G401.6 (cell line): ENCODE data around the gene PTRHD1.

ENCODE experiments used
- FAIRE-seq: peaks from 2 replicates; lab custom pipeline; 2012; peaks lifted over from hg19 to GRCh38; lab: Jason Lieb, UNC

Gene PTRHD1

GRCh38 chr2:24830351-24830750, 37.2 kb upstream of the PTRHD1 start:
- FAIRE-seq, result no peak

- no peak for FAIRE-seq
Observed at GRCh38 chr2:24828238-24828996, 35.2 kb upstream of the PTRHD1 start.

- peak; percentile 90 for FAIRE-seq
Observed at GRCh38 chr2:24827321-24828237, 34.4 kb upstream of the PTRHD1 start.

- no peak for FAIRE-seq
Observed at GRCh38 chr2:24826773-24827145, 33.6 kb upstream of the PTRHD1 start.

- FAIRE-seq, result no peak
Observed at GRCh38 chr2:24825883-24826772, 32.9 kb upstream of the PTRHD1 start.

GRCh38 chr2:24824966-24825882, 32.0 kb upstream of the PTRHD1 start:
- no peak for FAIRE-seq

- FAIRE-seq, result no peak
Observed at GRCh38 chr2:24824071-24824588, 30.9 kb upstream of the PTRHD1 start.

- no peak for FAIRE-seq
Observed at GRCh38 chr2:24822049-24822706, 29.0 kb upstream of the PTRHD1 start.

GRCh38 chr2:24821433-24821891, 28.3 kb upstream of the PTRHD1 start:
- no peak for FAIRE-seq

- no peak for FAIRE-seq
Observed at GRCh38 chr2:24820598-24821432, 27.6 kb upstream of the PTRHD1 start.

GRCh38 chr2:24820175-24820513, 27.0 kb upstream of the PTRHD1 start:
- no peak for FAIRE-seq

- FAIRE-seq, result no peak
Observed at GRCh38 chr2:24819442-24820174, 26.4 kb upstream of the PTRHD1 start.

- FAIRE-seq, result no peak
Observed at GRCh38 chr2:24818721-24819167, 25.6 kb upstream of the PTRHD1 start.

GRCh38 chr2:24816884-24817283, 23.7 kb upstream of the PTRHD1 start:
- FAIRE-seq, result no peak

- no peak for FAIRE-seq
Observed at GRCh38 chr2:24816404-24816803, 23.2 kb upstream of the PTRHD1 start.

GRCh38 chr2:24815171-24815570, 22.0 kb upstream of the PTRHD1 start:
- FAIRE-seq, result no peak

- no peak for FAIRE-seq
Observed at GRCh38 chr2:24814516-24814915, 21.3 kb upstream of the PTRHD1 start.

GRCh38 chr2:24813691-24814137, 20.5 kb upstream of the PTRHD1 start:
- no peak for FAIRE-seq
